Measurements from ENCODE around the gene GALNT18. TPM values are rescaled to one million over a fixed set of nuclear protein-coding genes. Genes with fewer than 3 reads are reported as not detected.

GALNT18 gene
- total and polyA plus RNA-seq, 2 experiments from 2014 or later: 4.3 to 10.8 TPM

- Mint-ChIP-seq H3K4me3 (no peak overlapping the region), H3K9me3 (no peaks in the 10 kb centered on the region), H3K27me3 (ENCODE audit: insufficient read depth, low read depth, poor library complexity) (no peaks in the 10 kb centered on the region), H3K36me3 (ENCODE audit: low read depth) (no peaks in the 10 kb centered on the region), H3K4me1 (peaks cover 39% of the 10 kb centered on the region; the same call in 2 of the 3 replicates), H3K27ac (no peak overlapping the region)
- Histone ChIP-seq H3K36me3 (ENCODE audit: insufficient read depth) (no peaks in the 10 kb centered on the region), H3F3A (replicated peaks; ENCODE audit: low read depth) (no peaks in the 10 kb centered on the region), H3K79me2 (replicated peaks; ENCODE audit: insufficient read depth) (no peaks in the 10 kb centered on the region; the same call in 1 of the 2 replicates), H3K4me1 (ENCODE audit: insufficient read depth) (peaks cover 9% of the 10 kb centered on the region; the same call in 1 of the 2 replicates), H3K4me2 (no peak overlapping the region), H4K20me1 (replicated peaks; ENCODE audit: insufficient read depth) (no peaks in the 10 kb centered on the region), H2AFZ (no peak overlapping the region), H3K4me3 (no peak overlapping the region), H3K27ac (ENCODE audit: low read depth) (no peak overlapping the region), H3K27me3 (ENCODE audit: insufficient read depth) (no peaks in the 10 kb centered on the region), H3K9me2 (ENCODE audit: insufficient read depth) (no peaks in the 10 kb centered on the region)
- TF ChIP-seq POLR2AphosphoS5 (IDR thresholded peaks at IDR 0.05; ENCODE audit: low read depth): no peak
- no peak for DNase-seq (ENCODE audit: low spot score)
- no peak for ATAC-seq
Observed at GRCh38 chr11:11513422-11513821, 108.4 kb downstream of the GALNT18 start.

GRCh38 chr11:11512929-11513328, 108.9 kb downstream of the GALNT18 start:
- Histone ChIP-seq H3K9me2 (ENCODE audit: insufficient read depth) (no peaks in the 10 kb centered on the region), H3F3A (replicated peaks; ENCODE audit: low read depth) (no peaks in the 10 kb centered on the region), H3K4me1 (ENCODE audit: insufficient read depth) (peaks cover 9% of the 10 kb centered on the region; the same call in 1 of the 2 replicates), H3K79me2 (replicated peaks; ENCODE audit: insufficient read depth) (no peaks in the 10 kb centered on the region; the same call in 1 of the 2 replicates), H3K4me2 (no peak overlapping the region), H3K4me3 (no peak overlapping the region), H2AFZ (no peak overlapping the region), H3K27ac (ENCODE audit: low read depth) (no peak overlapping the region), H3K27me3 (ENCODE audit: insufficient read depth) (no peaks in the 10 kb centered on the region), H4K20me1 (replicated peaks; ENCODE audit: insufficient read depth) (no peaks in the 10 kb centered on the region), H3K36me3 (ENCODE audit: insufficient read depth) (no peaks in the 10 kb centered on the region)
- no peaks in the 10 kb centered on the region for H3K9me3 Mint-ChIP-seq
- no peak for TF ChIP-seq CTCF (conservative IDR thresholded peaks at IDR 0.05; ENCODE audit: low read depth in 2 of 2)
- TF ChIP-seq REST (IDR thresholded peaks at IDR 0.05; ENCODE audit: unreplicated experiment): no peak
- TF ChIP-seq JUNB (IDR thresholded peaks at IDR 0.05; ENCODE audit: unreplicated experiment): no peak
- TF ChIP-seq ETS1 (IDR thresholded peaks at IDR 0.05): no peak
- TF ChIP-seq ZNF114 (CRISPR knock-in tag; IDR thresholded peaks at IDR 0.05): no peak
- no peak for TF ChIP-seq STAT1 (IDR thresholded peaks at IDR 0.05; ENCODE audit: unreplicated experiment)
- no peak for TF ChIP-seq CREB1 (CRISPR knock-in tag; IDR thresholded peaks at IDR 0.05; ENCODE audit: low read depth)
- TF ChIP-seq EZH2 (IDR thresholded peaks at IDR 0.05; ENCODE audit: low read depth, unreplicated experiment): no peak
- no peak for ATAC-seq
- H3K4me1 Mint-ChIP-seq: peaks cover 39% of the 10 kb centered on the region; the same call in 2 of the 3 replicates
- no peaks in the 10 kb centered on the region for H3K27me3 Mint-ChIP-seq (ENCODE audit: insufficient read depth, low read depth, poor library complexity)
- no peak overlapping the region for H3K4me3 Mint-ChIP-seq
- no peak overlapping the region for H3K27ac Mint-ChIP-seq
- no peaks in the 10 kb centered on the region for H3K36me3 Mint-ChIP-seq (ENCODE audit: low read depth)
- no peak for DNase-seq (ENCODE audit: low spot score)
